Panc1 (cell line): ENCODE data around the gene EPHA6. TPM values are rescaled to one million over a fixed set of nuclear protein-coding genes. Genes with fewer than 3 reads are reported as not detected.

Experiments
- ATAC-seq: fragments of 200-7000 bp; cut with Tn5 transposase; 2 replicates; pipeline ENCODE4 v1.9.1; 2020; ENCODE audit warnings: mild to moderate bottlenecking, moderate library complexity
- BruUV-seq: library from RNA; stranded (reverse); fragments of 400-500 nt; replicated peaks from 2 replicates; lab custom pipeline; 2021; lab: Mats Ljungman, UMichigan
- CTCF ChIA-PET: fragments of 300-600 bp; sonication (Branson Sonifier 250); formaldehyde crosslinking; loops from one replicate; lab custom pipeline; 2022; ENCODE audit warnings: antibody characterized with exemption; lab: Charles Lee
- POLR2A ChIA-PET: fragments of 300-600 bp; sonication (Branson Sonifier 250); formaldehyde crosslinking; loops from one replicate; lab custom pipeline; 2022; ENCODE audit warnings: antibody characterized with exemption; lab: Charles Lee
- DNase-seq: peaks from one replicate; pipeline ENCODE4 v3.0.0-alpha.2; 2010; ENCODE audit warnings: low read depth, low spot score
- H3K27ac ChIP-seq: 2 replicates; pipeline ENCODE4 v1.5.1; 2011; ENCODE audit warnings: mild to moderate bottlenecking, low read length, inconsistent platforms
- H3K27me3 ChIP-seq: fragments of 200-500 bp; sonication (Bioruptor generic); 2 replicates; pipeline ENCODE4 v1.6.0; 2014; ENCODE audit warnings: low read length, inconsistent platforms; ENCODE audit not compliant: control insufficient read depth, insufficient read depth
- H3K36me3 ChIP-seq: fragments of 200-500 bp; sonication (Bioruptor generic); 2 replicates; pipeline ENCODE4 v1.5.1; 2014; ENCODE audit warnings: inconsistent platforms, mild to moderate bottlenecking, low read length, moderate library complexity; ENCODE audit not compliant: control insufficient read depth, insufficient read depth
- H3K4me1 ChIP-seq: 2 replicates; pipeline ENCODE4 v1.5.1; 2011; ENCODE audit warnings: inconsistent platforms, mild to moderate bottlenecking, low read length, moderate library complexity; ENCODE audit not compliant: control insufficient read depth, insufficient read depth
- H3K4me3 ChIP-seq, 2 experiments: 2 replicates each; pipeline ENCODE4 v1.5.1; 2011 to 2012; ENCODE audit warnings: low read depth in 2 of 2, low read length in 2 of 2, mild to moderate bottlenecking in 2 of 2, inconsistent platforms in 1 of 2, moderate library complexity in 1 of 2
- H3K9me3 ChIP-seq: fragments of 200-500 bp; sonication (Bioruptor generic); 2 replicates; pipeline ENCODE4 v1.5.1; 2014; ENCODE audit warnings: low read depth, mild to moderate bottlenecking, inconsistent platforms, low read length, moderate library complexity; ENCODE audit not compliant: control insufficient read depth, insufficient read depth
- POLR2AphosphoS5 ChIP-seq: IDR thresholded peaks from 2 replicates; pipeline ENCODE4 v1.6.1; 2012; ENCODE audit warnings: mild to moderate bottlenecking, low read depth, low read length, moderate library complexity
- SIN3A ChIP-seq: IDR thresholded peaks from 2 replicates; pipeline ENCODE4 v1.6.1; 2012; ENCODE audit warnings: low read depth, mild to moderate bottlenecking, low read length, moderate library complexity, borderline replicate concordance; ENCODE audit not compliant: insufficient read depth
- TCF7L2 ChIP-seq: IDR thresholded peaks from 2 replicates; pipeline ENCODE4 v1.6.1; 2011; ENCODE audit warnings: mild to moderate bottlenecking, low read depth, low read length, inconsistent platforms
- in situ Hi-C: cut with HindIII; loops from 2 replicates; pipeline ENCODE4 v1.10.0; 2016; ENCODE audit warnings: low sequenced_read_pairs, low pct_unique_long_range_greater_than_20kb
- intact Hi-C: fragments of 100-400 bp; cut with micrococcal nuclease; formaldehyde crosslinking; loops from one replicate; pipeline ENCODE4 v1.10.0; 2022; ENCODE audit not compliant: unreplicated experiment
- total RNA-seq: library from RNA; stranded (reverse); gene quantifications from one replicate; pipeline ENCODE4 v1.2.1, GENCODE V29; 2021; ENCODE audit not compliant: unreplicated experiment
- TF ChIP-seq, protein P1 (sequence below): fragments of 450-650 bp; IDR thresholded peaks from 2 replicates; pipeline ENCODE4 v1.5.1; 2017; ENCODE audit warnings: mild to moderate bottlenecking
- TF ChIP-seq, protein P2 (sequence below), 2 experiments: IDR thresholded peaks; 2 replicates each; pipeline ENCODE4 v1.6.1; 2011 to 2012; ENCODE audit warnings: low read depth in 2 of 2, control low read depth in 1 of 2, low read length in 1 of 2, mild to moderate bottlenecking in 1 of 2, moderate library complexity in 1 of 2; ENCODE audit not compliant: insufficient read depth in 1 of 2

Gene EPHA6
- total RNA-seq, 1 experiment from 2014 or later, result 0.57 TPM

DNA sequence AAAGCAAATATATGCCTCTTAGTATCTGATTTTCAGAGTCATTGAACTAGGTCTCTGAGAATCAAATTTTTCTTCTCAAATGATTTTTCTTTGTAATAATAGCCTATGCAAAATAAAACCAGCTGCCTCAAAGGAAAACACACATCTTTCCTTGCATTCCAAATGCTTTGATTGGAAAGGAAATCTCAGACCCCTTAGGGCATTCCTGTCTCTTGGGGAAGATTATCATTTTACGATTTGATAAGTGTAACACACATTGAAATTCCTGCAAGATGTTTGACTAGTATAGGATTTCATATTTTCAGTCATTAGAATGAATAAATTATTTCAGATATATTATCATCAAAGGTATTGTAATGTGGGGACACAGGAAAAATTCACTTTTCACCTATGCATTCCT is 244.8 kb downstream of the EPHA6 start:
- Histone ChIP-seq H3K4me1 (no peaks in the 10 kb centered on the region), H3K36me3 (no peaks in the 10 kb centered on the region), H3K4me3 (no peak overlapping the region), H3K9me3 (peaks cover 7% of the 10 kb centered on the region), H3K27me3 (no peaks in the 10 kb centered on the region), H3K27ac (no peak overlapping the region)
- in situ Hi-C loops, result no loop called here
- DNase-seq, result no peak
- no TSS peak for BruUV-seq
- CTCF ChIA-PET, result no interaction called here
- intact Hi-C loops, result no loop called here
- ATAC-seq, result no peak
- POLR2A ChIA-PET, result no interaction called here
- TF ChIP-seq, protein P1, sequence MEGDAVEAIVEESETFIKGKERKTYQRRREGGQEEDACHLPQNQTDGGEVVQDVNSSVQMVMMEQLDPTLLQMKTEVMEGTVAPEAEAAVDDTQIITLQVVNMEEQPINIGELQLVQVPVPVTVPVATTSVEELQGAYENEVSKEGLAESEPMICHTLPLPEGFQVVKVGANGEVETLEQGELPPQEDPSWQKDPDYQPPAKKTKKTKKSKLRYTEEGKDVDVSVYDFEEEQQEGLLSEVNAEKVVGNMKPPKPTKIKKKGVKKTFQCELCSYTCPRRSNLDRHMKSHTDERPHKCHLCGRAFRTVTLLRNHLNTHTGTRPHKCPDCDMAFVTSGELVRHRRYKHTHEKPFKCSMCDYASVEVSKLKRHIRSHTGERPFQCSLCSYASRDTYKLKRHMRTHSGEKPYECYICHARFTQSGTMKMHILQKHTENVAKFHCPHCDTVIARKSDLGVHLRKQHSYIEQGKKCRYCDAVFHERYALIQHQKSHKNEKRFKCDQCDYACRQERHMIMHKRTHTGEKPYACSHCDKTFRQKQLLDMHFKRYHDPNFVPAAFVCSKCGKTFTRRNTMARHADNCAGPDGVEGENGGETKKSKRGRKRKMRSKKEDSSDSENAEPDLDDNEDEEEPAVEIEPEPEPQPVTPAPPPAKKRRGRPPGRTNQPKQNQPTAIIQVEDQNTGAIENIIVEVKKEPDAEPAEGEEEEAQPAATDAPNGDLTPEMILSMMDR, result no peak
- TF ChIP-seq TCF7L2 (no peak), SIN3A (no peak), POLR2AphosphoS5 (no peak)
- TF ChIP-seq, protein P2, sequence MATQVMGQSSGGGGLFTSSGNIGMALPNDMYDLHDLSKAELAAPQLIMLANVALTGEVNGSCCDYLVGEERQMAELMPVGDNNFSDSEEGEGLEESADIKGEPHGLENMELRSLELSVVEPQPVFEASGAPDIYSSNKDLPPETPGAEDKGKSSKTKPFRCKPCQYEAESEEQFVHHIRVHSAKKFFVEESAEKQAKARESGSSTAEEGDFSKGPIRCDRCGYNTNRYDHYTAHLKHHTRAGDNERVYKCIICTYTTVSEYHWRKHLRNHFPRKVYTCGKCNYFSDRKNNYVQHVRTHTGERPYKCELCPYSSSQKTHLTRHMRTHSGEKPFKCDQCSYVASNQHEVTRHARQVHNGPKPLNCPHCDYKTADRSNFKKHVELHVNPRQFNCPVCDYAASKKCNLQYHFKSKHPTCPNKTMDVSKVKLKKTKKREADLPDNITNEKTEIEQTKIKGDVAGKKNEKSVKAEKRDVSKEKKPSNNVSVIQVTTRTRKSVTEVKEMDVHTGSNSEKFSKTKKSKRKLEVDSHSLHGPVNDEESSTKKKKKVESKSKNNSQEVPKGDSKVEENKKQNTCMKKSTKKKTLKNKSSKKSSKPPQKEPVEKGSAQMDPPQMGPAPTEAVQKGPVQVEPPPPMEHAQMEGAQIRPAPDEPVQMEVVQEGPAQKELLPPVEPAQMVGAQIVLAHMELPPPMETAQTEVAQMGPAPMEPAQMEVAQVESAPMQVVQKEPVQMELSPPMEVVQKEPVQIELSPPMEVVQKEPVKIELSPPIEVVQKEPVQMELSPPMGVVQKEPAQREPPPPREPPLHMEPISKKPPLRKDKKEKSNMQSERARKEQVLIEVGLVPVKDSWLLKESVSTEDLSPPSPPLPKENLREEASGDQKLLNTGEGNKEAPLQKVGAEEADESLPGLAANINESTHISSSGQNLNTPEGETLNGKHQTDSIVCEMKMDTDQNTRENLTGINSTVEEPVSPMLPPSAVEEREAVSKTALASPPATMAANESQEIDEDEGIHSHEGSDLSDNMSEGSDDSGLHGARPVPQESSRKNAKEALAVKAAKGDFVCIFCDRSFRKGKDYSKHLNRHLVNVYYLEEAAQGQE (IDR thresholded peaks at IDR 0.05; ENCODE audit: insufficient read depth in 1 of 2, low read depth in 2 of 2, low read length in 1 of 2), result no peak

DNA sequence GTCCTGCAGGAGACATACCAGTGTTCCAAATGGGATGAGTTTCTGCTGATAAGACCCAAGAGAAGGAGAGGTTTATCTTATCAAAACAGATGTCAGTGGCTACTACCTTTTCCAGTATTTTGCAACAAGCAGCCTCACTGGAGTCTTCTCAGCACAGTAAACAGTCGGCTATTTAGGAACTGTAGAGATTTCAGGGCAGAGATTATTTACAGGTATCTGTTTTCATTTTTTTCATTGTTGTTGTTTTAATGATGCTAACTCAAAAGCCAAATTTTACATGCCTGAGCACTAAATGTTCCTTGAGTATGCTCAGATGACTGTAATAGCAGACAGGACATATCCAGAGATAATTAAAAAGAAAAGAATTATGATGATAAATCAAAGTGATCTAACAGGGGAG is 252.1 kb downstream of the EPHA6 start:
- ATAC-seq (no peak), DNase-seq (no peak)
- H3K36me3 ChIP-seq, result no peaks in the 10 kb centered on the region
- H3K4me3 ChIP-seq, result no peak overlapping the region
- TF ChIP-seq SIN3A (no peak), TCF7L2 (no peak)
- TF ChIP-seq, protein P2 (IDR thresholded peaks at IDR 0.05; ENCODE audit: insufficient read depth in 1 of 2, low read depth in 2 of 2, low read length in 1 of 2), result no peak
- ChIA-PET POLR2A (no interaction called here), CTCF (no interaction called here)
- H3K27me3 ChIP-seq, result no peaks in the 10 kb centered on the region
- peaks cover 5% of the 10 kb centered on the region for H3K9me3 ChIP-seq
- intact Hi-C loops, result no loop called here
- no peak overlapping the region for H3K27ac ChIP-seq
- no peaks in the 10 kb centered on the region for H3K4me1 ChIP-seq
- BruUV-seq, result no TSS peak
- in situ Hi-C loops, result no loop called here
